GM12865 (cell line): ENCODE data around the gene IGLL5.

Experiments used
- DNase-seq: peaks from one replicate; pipeline ENCODE4 v3.0.0; 2010; ENCODE audit warnings: low read depth
- H3K4me3 ChIP-seq: 2 replicates; pipeline ENCODE4 v1.5.1; 2011; ENCODE audit warnings: mild to moderate bottlenecking, low read depth, low read length, control low read depth
- TF ChIP-seq, protein P1 (sequence below): IDR thresholded peaks from 2 replicates; pipeline ENCODE4 v1.5.1; 2011; ENCODE audit warnings: low read length, control low read depth, low read depth, inconsistent platforms; ENCODE audit not compliant: insufficient read depth; ENCODE audit errors: missing control alignments

Gene IGLL5

GRCh38 chr22:22893077-22893805 lies 5.6 kb downstream of the IGLL5 start:
- TF ChIP-seq, protein P1, sequence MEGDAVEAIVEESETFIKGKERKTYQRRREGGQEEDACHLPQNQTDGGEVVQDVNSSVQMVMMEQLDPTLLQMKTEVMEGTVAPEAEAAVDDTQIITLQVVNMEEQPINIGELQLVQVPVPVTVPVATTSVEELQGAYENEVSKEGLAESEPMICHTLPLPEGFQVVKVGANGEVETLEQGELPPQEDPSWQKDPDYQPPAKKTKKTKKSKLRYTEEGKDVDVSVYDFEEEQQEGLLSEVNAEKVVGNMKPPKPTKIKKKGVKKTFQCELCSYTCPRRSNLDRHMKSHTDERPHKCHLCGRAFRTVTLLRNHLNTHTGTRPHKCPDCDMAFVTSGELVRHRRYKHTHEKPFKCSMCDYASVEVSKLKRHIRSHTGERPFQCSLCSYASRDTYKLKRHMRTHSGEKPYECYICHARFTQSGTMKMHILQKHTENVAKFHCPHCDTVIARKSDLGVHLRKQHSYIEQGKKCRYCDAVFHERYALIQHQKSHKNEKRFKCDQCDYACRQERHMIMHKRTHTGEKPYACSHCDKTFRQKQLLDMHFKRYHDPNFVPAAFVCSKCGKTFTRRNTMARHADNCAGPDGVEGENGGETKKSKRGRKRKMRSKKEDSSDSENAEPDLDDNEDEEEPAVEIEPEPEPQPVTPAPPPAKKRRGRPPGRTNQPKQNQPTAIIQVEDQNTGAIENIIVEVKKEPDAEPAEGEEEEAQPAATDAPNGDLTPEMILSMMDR = no peak
- peak overlapping the region; percentile 67 for H3K4me3 ChIP-seq
- peak; percentile 44 for DNase-seq

GRCh38 chr22:22893891-22894739 lies 6.5 kb downstream of the IGLL5 start:
- DNase-seq = no peak
- peak overlapping the region; percentile 67 for H3K4me3 ChIP-seq
- TF ChIP-seq, protein P1 = no peak

DNA sequence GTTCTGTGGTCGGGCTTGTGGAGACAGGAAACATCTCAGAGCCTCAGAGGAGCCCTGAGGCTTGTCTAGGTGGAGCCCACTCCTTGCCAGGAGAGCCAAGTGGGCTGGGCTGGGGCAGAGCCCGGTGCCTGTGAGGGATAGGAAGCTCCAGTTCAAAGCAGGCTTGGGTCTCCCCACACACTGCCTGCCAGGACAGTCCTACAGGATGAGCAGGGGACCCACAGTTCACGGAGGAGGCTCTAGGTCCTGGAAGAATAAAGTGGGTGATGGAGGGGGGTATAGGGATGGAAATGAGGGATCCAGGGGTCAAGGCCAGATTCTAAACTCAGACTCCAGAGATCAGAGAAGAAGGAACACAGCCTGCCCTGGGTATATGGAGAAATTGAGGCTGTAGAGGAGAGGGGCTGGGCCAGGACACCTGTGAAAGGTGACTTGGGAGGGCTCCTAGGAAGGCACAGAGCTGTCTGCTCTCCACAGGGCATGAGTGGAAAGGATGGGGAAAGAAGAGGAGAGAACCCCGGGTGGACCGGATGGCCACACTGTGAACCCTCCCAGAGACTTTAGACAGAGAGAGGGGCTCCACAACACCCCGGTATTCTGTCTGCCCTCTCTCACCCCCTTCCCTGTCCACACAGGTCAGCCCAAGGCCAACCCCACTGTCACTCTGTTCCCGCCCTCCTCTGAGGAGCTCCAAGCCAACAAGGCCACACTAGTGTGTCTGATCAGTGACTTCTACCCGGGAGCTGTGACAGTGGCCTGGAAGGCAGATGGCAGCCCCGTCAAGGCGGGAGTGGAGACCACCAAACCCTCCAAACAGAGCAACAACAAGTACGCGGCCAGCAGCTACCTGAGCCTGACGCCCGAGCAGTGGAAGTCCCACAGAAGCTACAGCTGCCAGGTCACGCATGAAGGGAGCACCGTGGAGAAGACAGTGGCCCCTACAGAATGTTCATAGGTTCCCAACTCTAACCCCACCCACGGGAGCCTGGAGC lies 7.4 kb downstream of the IGLL5 start:
- TF ChIP-seq, protein P1 = no peak
- DNase-seq = no peak
- H3K4me3 ChIP-seq = peak overlapping the region; percentile 0

DNA sequence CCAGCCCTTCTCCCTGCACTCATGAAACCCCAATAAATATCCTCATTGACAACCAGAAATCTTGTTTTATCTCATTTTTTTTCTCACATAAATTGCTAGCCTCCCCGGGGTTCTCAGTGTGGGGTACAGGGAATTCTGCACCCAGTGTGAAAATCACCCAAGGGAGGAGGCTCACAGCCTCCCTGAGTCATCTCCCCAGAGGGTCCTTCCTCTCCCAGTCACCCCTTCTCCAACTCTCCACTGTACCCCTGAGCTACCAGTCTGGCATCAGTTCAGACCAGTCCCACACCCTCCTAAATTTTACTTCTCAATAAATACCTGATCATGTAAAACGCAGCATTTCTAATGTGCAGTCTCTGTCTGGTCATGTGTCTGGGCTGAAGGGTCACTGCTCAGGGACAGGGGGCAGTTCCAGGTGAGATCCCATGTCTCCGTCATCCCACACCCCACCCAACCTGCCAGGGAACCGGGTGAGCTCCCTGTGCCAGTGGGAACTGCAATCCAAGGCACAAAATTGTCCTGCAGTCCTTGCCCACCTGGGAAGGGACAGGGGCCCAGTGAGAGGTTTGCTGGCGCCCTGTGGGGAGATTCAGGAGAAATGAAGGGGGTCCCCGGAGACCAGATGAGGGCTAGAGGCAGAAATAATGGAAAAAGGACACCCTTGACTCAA lies 8.3 kb downstream of the IGLL5 start:
- H3K4me3 ChIP-seq = no peak overlapping the region
- no peak for DNase-seq
- TF ChIP-seq, protein P1 = no peak

DNA sequence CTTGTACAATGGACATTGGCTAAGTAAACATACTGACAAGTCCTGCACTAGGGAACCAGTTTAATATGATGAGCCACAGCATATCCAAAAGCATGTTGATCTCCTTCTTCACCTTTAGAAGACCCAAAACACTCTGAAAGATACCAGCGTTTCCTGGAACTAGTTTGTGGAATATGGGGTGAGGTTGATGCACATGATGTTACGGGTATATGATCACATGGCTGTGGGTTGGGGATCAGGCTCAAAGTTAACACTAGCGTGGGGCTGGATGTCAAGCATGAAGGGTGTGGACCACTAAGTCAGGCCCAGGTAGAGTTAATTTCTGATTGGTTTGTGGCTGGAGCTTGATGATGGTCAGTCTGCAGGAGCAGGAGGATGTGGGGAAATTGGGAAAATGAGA lies 9.0 kb downstream of the IGLL5 start:
- no peak overlapping the region for H3K4me3 ChIP-seq
- no peak for DNase-seq
- TF ChIP-seq, protein P1 = no peak

GRCh38 chr22:22897091-22897490 lies 9.5 kb downstream of the IGLL5 start:
- TF ChIP-seq, protein P1 = no peak
- DNase-seq = no peak
- H3K4me3 ChIP-seq = no peak overlapping the region
